ENCODE data around the gene CCDC167.

- TF ChIP-seq EZH2phosphoT487 (IDR thresholded peaks at IDR 0.05; ENCODE audit: borderline replicate concordance, low read length) (no peak), CTCF (IDR thresholded peaks at IDR 0.05; ENCODE audit: low read depth, low read length, poor library complexity, severe bottlenecking) (no peak)
These were observed 18.6 kb downstream of the CCDC167 start for GRCh38 chr6:37480951-37481534.
